Panc1 (cell line): ENCODE measurements around the gene TIMM9. TPM values are rescaled to one million over a fixed set of nuclear protein-coding genes. Genes with fewer than 3 reads are reported as not detected.
A peak's percentile ranks its signal among the peaks of the same experiment; 100 is the strongest.
"Not testable (repeated sequence)": the region's sequence is repeated elsewhere in the genome, so short reads cannot be mapped to it uniquely, and the experiment has no call there.

ENCODE experiments used
- ATAC-seq: fragments of 200-7000 bp; cut with Tn5 transposase; 2 replicates; pipeline ENCODE4 v1.9.1; 2020; ENCODE audit warnings: mild to moderate bottlenecking, moderate library complexity
- BruUV-seq: library from RNA; stranded (reverse); fragments of 400-500 nt; replicated peaks from 2 replicates; lab custom pipeline; 2021; lab: Mats Ljungman, UMichigan
- CTCF ChIA-PET: fragments of 300-600 bp; sonication (Branson Sonifier 250); formaldehyde crosslinking; loops from one replicate; lab custom pipeline; 2022; ENCODE audit warnings: antibody characterized with exemption; lab: Charles Lee
- POLR2A ChIA-PET: fragments of 300-600 bp; sonication (Branson Sonifier 250); formaldehyde crosslinking; loops from one replicate; lab custom pipeline; 2022; ENCODE audit warnings: antibody characterized with exemption; lab: Charles Lee
- DNase-seq: peaks from one replicate; pipeline ENCODE4 v3.0.0-alpha.2; 2010; ENCODE audit warnings: low read depth, low spot score
- H3K27ac ChIP-seq: 2 replicates; pipeline ENCODE4 v1.5.1; 2011; ENCODE audit warnings: mild to moderate bottlenecking, low read length, inconsistent platforms
- H3K27me3 ChIP-seq: fragments of 200-500 bp; sonication (Bioruptor generic); 2 replicates; pipeline ENCODE4 v1.6.0; 2014; ENCODE audit warnings: low read length, inconsistent platforms; ENCODE audit not compliant: control insufficient read depth, insufficient read depth
- H3K36me3 ChIP-seq: fragments of 200-500 bp; sonication (Bioruptor generic); 2 replicates; pipeline ENCODE4 v1.5.1; 2014; ENCODE audit warnings: inconsistent platforms, mild to moderate bottlenecking, low read length, moderate library complexity; ENCODE audit not compliant: control insufficient read depth, insufficient read depth
- H3K4me1 ChIP-seq: 2 replicates; pipeline ENCODE4 v1.5.1; 2011; ENCODE audit warnings: inconsistent platforms, mild to moderate bottlenecking, low read length, moderate library complexity; ENCODE audit not compliant: control insufficient read depth, insufficient read depth
- H3K4me3 ChIP-seq, 2 experiments: 2 replicates each; pipeline ENCODE4 v1.5.1; 2011 to 2012; ENCODE audit warnings: low read depth in 2 of 2, low read length in 2 of 2, mild to moderate bottlenecking in 2 of 2, inconsistent platforms in 1 of 2, moderate library complexity in 1 of 2
- H3K9me3 ChIP-seq: fragments of 200-500 bp; sonication (Bioruptor generic); 2 replicates; pipeline ENCODE4 v1.5.1; 2014; ENCODE audit warnings: low read depth, mild to moderate bottlenecking, inconsistent platforms, low read length, moderate library complexity; ENCODE audit not compliant: control insufficient read depth, insufficient read depth
- CTCF ChIP-seq: fragments of 450-650 bp; IDR thresholded peaks from 2 replicates; pipeline ENCODE4 v1.5.1; 2017; ENCODE audit warnings: mild to moderate bottlenecking
- POLR2AphosphoS5 ChIP-seq: IDR thresholded peaks from 2 replicates; pipeline ENCODE4 v1.6.1; 2012; ENCODE audit warnings: mild to moderate bottlenecking, low read depth, low read length, moderate library complexity
- REST ChIP-seq, 2 experiments: IDR thresholded peaks; 2 replicates each; pipeline ENCODE4 v1.6.1; 2011 to 2012; ENCODE audit warnings: low read depth in 2 of 2, control low read depth in 1 of 2, low read length in 1 of 2, mild to moderate bottlenecking in 1 of 2, moderate library complexity in 1 of 2; ENCODE audit not compliant: insufficient read depth in 1 of 2
- SIN3A ChIP-seq: IDR thresholded peaks from 2 replicates; pipeline ENCODE4 v1.6.1; 2012; ENCODE audit warnings: low read depth, mild to moderate bottlenecking, low read length, moderate library complexity, borderline replicate concordance; ENCODE audit not compliant: insufficient read depth
- TCF7L2 ChIP-seq: IDR thresholded peaks from 2 replicates; pipeline ENCODE4 v1.6.1; 2011; ENCODE audit warnings: mild to moderate bottlenecking, low read depth, low read length, inconsistent platforms
- in situ Hi-C: cut with HindIII; loops from 2 replicates; pipeline ENCODE4 v1.10.0; 2016; ENCODE audit warnings: low sequenced_read_pairs, low pct_unique_long_range_greater_than_20kb
- intact Hi-C: fragments of 100-400 bp; cut with micrococcal nuclease; formaldehyde crosslinking; loops from one replicate; pipeline ENCODE4 v1.10.0; 2022; ENCODE audit not compliant: unreplicated experiment
- total RNA-seq: library from RNA; stranded (reverse); gene quantifications from one replicate; pipeline ENCODE4 v1.2.1, GENCODE V29; 2021; ENCODE audit not compliant: unreplicated experiment

The TIMM9 gene
- total RNA-seq, 1 experiment from 2014 or later: 34.4 TPM

DNA sequence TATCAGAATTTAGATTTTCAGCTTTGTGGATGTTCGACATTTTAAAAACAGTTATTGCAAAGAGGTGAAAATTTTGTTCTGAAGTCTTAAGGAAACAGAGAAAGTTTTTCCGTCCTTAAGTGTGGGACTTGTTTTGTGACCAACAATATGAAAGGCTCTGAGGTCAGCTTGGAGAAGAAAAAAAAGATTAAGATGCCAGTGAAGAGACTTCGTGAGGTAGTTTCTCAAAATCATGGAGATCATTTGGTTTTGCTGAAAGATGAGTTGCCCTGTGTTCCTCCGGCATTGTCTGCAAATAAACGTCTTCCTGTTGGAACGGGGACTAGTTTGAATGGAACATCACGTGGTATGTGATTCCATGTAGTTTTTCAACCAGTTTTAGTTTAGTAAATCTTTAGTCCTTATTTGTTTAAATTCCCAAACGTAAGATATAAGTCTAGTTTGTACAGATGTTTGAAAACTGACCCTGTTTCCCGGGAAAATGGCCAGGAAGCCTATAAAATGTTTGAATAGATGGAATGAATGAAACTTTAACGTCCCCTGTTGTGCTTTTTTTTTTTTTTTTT, 870 bp upstream of the TIMM9 start:
- Histone ChIP-seq H3K36me3 (peaks cover 2% of the 10 kb centered on the region), H3K27ac (peak overlapping the region; percentile 100), H3K27me3 (no peaks in the 10 kb centered on the region), H3K9me3 (no peaks in the 10 kb centered on the region), H3K4me3 (peak overlapping the region; percentile 91 to 98), H3K4me1 (peaks cover 5% of the 10 kb centered on the region; the same call in 1 of the 2 replicates)
- DNase-seq: peak; percentile 32
- POLR2A ChIA-PET: no interaction called here
- no peak for TF ChIP-seq SIN3A
- TSS peak; percentile 93 for BruUV-seq
- no peak for ATAC-seq
- in situ Hi-C loops: no loop called here
- intact Hi-C loops: no loop called here
- CTCF ChIA-PET: no interaction called here

DNA sequence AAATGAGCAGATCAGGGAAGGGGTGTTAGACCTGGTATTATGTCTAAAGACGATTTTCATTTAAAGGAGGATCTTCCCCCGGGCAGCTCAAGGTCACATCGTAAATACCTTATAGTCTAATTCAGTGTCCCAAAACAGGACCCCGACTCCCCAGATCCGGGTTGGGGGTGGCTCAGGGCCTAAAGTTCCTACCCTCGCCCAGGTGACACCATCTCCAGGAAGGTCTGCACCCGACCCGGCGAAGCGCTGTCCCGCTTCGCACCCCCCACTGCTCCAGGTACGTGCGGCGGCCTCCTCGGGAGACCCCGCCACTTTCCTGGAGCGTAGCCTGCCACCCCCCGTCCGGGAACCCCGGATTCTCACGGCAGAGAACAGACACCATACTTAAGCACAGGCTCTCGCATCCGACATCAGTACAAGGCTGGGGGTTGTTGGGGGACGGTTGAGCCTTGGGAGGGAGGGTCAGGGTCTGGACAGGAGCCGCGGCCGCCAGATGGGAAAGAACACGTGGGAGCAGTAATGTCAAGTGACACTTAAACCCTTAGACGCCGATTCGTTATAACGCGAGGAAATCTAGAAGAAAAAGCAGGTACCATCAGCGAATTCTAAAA, 556 bp downstream of the TIMM9 start:
- Histone ChIP-seq H3K36me3 (peaks cover 2% of the 10 kb centered on the region), H3K9me3 (no peaks in the 10 kb centered on the region), H3K27ac (peak overlapping the region; percentile 100), H3K27me3 (no peaks in the 10 kb centered on the region), H3K4me1 (peaks cover 5% of the 10 kb centered on the region; the same call in 1 of the 2 replicates), H3K4me3 (peak overlapping the region; percentile 91 to 98)
- DNase-seq (no peak), ATAC-seq (peak; percentile 85)
- ChIA-PET POLR2A (interaction anchor here (0.6 kb wide), 1 partner anchor 787 kb away, joined by 3 read pairs; no protein-coding TSS in a partner anchor), CTCF (no interaction called here)
- TF ChIP-seq TCF7L2 (no peak), POLR2AphosphoS5 (peak; percentile 14; the same call in 1 of the 2 replicates), REST (IDR thresholded peaks at IDR 0.05; ENCODE audit: insufficient read depth in 1 of 2, low read depth in 2 of 2, low read length in 1 of 2) (no peak), CTCF (no peak), SIN3A (no peak)
- intact Hi-C loops (no loop called here), in situ Hi-C loops (no loop called here)
- BruUV-seq: TSS peak; percentile 88

- H3K27ac ChIP-seq, H3K27me3 ChIP-seq, H3K4me1 ChIP-seq, ATAC-seq, POLR2A ChIA-PET, H3K9me3 ChIP-seq, in situ Hi-C loops, CTCF ChIA-PET, H3K4me3 ChIP-seq, BruUV-seq, intact Hi-C loops, DNase-seq: not testable (repeated sequence)
- H3K36me3 ChIP-seq: peaks cover 13% of the 10 kb centered on the region; the same call in 1 of the 2 replicates
These were observed 10.4 kb downstream of the TIMM9 start for GRCh38 chr14:58416934-58417333.
